GM12872 (cell line): ENCODE results near the gene TOMM7.

Experiments used
- CTCF ChIP-seq: IDR thresholded peaks from 3 replicates; pipeline ENCODE4 v1.5.1; 2011; ENCODE audit warnings: low read depth, mild to moderate bottlenecking, low read length, moderate library complexity; ENCODE audit not compliant: insufficient read depth

Gene TOMM7

GRCh38 chr7:22827563-22827962 lies 4.9 kb upstream of the TOMM7 start:
- TF ChIP-seq CTCF, result no peak

GRCh38 chr7:22826593-22826992 lies 3.9 kb upstream of the TOMM7 start:
- no peak for TF ChIP-seq CTCF

GRCh38 chr7:22824760-22825159 lies 2.1 kb upstream of the TOMM7 start:
- no peak for TF ChIP-seq CTCF

GRCh38 chr7:22823142-22823497 lies 471 bp upstream of the TOMM7 start:
- TF ChIP-seq CTCF, result no peak

GRCh38 chr7:22821702-22822485 lies 755 bp downstream of the TOMM7 start:
- TF ChIP-seq CTCF, result no peak

GRCh38 chr7:22819476-22819875 lies 3.2 kb downstream of the TOMM7 start:
- no peak for TF ChIP-seq CTCF

GRCh38 chr7:22814261-22815208 lies 8.1 kb downstream of the TOMM7 start:
- TF ChIP-seq CTCF, result no peak
